ENCODE data around the gene MLANA. TPM values are rescaled to one million over a fixed set of nuclear protein-coding genes. Genes with fewer than 3 reads are reported as not detected.

Gene MLANA, protein sequence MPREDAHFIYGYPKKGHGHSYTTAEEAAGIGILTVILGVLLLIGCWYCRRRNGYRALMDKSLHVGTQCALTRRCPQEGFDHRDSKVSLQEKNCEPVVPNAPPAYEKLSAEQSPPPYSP
- not detected in 2 replicates for total RNA-seq (ENCODE audit: low replicate concordance)

- no peak within 1 kb of the TSS for H3K4me3 ChIP-seq (ENCODE audit: low read depth, low read length)
Measured at GRCh38 chr9:5890641-5891040, at the start of gene MLANA. MLANA (plus strand) TSS chr9:5890889; CDS start chr9:5892475, 1,586 bp downstream.

DNA sequence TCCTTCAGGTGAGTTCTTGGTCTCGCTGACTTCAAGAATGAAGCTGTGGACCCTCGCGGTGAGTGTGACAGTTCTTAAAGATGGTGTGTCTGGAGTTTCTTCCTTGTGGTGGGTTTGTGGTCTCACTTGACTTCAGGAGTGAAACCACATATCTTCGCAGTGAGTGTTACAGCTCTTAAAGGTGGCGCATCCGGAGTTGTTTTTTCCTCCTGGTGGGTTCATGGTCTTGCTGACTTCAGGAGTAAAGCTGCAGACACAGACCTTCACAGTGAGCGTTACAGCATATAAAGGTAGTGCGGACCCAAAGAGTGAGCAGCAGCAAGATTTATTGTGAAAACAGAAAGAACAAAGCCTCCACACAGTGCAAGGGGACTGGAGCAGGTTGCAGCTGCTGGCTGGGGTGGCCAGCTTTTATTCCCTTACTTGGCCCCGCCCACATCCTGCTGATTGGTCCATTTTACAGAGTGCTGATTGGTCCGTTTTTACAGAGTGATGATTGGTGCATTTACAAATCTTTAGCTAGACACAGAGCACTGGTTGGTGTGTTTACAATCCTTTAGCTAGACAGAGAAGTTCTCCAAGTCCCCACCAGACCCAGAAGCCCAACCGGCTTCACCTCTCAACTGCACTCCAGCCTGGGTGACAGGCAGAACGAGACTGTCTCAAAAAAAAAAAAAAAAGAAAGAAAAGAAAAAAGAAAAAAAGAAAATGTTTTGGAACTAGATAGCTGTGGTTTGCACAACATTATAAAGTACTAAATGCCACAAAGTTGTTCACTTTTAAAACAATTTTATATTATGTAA lies 48.7 kb upstream of the MLANA start:
- DNase-seq (ENCODE audit: low read depth): no peak
- TF ChIP-seq, protein P1, sequence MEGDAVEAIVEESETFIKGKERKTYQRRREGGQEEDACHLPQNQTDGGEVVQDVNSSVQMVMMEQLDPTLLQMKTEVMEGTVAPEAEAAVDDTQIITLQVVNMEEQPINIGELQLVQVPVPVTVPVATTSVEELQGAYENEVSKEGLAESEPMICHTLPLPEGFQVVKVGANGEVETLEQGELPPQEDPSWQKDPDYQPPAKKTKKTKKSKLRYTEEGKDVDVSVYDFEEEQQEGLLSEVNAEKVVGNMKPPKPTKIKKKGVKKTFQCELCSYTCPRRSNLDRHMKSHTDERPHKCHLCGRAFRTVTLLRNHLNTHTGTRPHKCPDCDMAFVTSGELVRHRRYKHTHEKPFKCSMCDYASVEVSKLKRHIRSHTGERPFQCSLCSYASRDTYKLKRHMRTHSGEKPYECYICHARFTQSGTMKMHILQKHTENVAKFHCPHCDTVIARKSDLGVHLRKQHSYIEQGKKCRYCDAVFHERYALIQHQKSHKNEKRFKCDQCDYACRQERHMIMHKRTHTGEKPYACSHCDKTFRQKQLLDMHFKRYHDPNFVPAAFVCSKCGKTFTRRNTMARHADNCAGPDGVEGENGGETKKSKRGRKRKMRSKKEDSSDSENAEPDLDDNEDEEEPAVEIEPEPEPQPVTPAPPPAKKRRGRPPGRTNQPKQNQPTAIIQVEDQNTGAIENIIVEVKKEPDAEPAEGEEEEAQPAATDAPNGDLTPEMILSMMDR (IDR thresholded peaks at IDR 0.05; ENCODE audit: insufficient read depth, low read length): no peak
- no peak overlapping the region for H3K4me3 ChIP-seq (ENCODE audit: low read depth, low read length)

More at GRCh38 chr9:5890641-5891040, at the start of gene MLANA:
- TF ChIP-seq, protein P1 (IDR thresholded peaks at IDR 0.05; ENCODE audit: insufficient read depth, low read length): no peak
- no peak for DNase-seq (ENCODE audit: low read depth)

- no peak for DNase-seq (ENCODE audit: low read depth)
- H3K4me3 ChIP-seq (ENCODE audit: low read depth, low read length): no peak overlapping the region
- TF ChIP-seq, protein P1 (IDR thresholded peaks at IDR 0.05; ENCODE audit: insufficient read depth, low read length): no peak
Measured at GRCh38 chr9:5842929-5843793, 47.5 kb upstream of the MLANA start.

DNA sequence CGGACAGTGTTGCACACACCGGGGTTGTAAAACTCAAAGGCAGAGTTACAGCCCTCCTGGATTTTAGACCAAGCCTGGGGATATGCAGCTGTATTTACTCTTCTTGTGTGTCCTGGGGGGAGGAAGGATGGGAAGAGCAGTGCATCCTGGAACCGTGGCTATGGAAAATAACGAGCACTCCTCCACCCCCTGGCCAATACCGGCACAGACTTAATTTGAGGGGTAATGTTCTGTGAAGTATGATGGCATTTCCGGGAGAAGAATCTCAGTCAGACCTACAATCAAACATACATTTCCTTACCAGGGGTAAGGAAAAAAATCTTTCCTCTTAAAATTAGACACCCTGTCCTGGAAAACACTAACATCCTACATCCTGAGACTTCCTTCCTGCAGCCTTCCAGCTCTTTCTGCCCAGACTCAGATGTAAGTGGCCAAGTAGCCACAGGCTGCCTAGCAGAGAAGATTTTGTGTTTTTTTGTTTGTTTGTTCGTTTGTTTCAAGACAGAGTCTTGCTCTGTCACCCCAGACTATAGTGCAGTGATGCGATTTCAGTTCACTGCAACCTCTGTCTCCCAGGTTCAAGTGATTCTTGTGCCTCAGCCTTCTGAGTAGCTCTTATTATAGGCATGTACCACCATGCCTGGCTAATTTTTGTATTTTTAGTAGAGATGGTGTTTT lies 46.8 kb upstream of the MLANA start:
- peak; percentile 6 for DNase-seq (ENCODE audit: low read depth)
- TF ChIP-seq, protein P1 (IDR thresholded peaks at IDR 0.05; ENCODE audit: insufficient read depth, low read length): no peak

DNA sequence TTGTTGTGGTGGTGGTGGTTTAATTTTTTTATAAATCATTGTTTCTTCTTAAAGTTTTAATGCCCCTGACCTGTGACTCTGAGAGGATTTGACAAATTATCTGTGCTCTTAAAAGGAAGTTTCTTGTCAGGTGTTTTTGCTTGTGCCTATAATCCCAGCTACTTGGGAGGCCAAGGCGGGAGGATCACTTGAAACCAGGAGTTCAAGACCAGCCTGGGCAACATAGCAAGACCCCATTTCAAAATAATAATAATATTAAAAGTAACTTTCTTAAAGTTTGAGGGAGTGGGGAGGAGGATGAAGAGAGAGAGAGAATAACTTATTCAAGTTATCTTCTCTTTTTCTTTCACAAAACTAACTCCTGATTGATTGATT lies 45.5 kb upstream of the MLANA start:
- TF ChIP-seq, protein P1 (IDR thresholded peaks at IDR 0.05; ENCODE audit: insufficient read depth, low read length): no peak
- no peak overlapping the region for H3K4me3 ChIP-seq (ENCODE audit: low read depth, low read length)
- no peak for DNase-seq (ENCODE audit: low read depth)

More for the DNA sequence above, 46.8 kb upstream of the MLANA start:
- H3K4me3 ChIP-seq (ENCODE audit: low read depth, low read length): no peak overlapping the region

DNA sequence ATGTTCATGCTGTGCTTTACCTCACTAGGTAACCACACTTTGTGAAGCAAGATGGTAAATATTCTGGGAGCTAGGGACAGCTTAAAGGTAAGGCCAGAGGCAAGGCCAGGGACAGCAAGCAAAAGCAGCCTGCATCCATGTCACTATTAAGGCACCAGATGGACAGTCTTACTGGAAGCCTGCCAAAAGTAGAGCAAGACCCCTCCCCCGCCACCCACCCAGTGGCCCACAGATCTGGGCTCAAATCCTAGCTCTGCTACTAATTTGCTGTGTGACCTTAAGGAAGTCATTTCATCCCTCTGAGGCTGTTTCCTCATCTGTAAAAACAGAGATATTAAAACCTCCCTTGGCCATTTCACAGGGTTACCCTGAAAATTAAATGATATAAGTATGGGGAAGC lies 44.6 kb upstream of the MLANA start:
- TF ChIP-seq, protein P1 (IDR thresholded peaks at IDR 0.05; ENCODE audit: insufficient read depth, low read length): no peak
- no peak for DNase-seq (ENCODE audit: low read depth)
- no peak overlapping the region for H3K4me3 ChIP-seq (ENCODE audit: low read depth, low read length)
